ENCODE results near the gene BCL3. TPM values are rescaled to one million over a fixed set of nuclear protein-coding genes. Genes with fewer than 3 reads are reported as not detected.

Gene BCL3
- total and polyA plus RNA-seq, 10 of the 15 experiments (the other 5 are each of a cell fraction or from before 2014, with no cell fraction given) = 0.55 to 22.7 (median 3.6) TPM

- Histone ChIP-seq H4K20me1 (ENCODE audit: control insufficient read depth, insufficient read depth) (no peaks in the 10 kb centered on the region), H3K4me2 (ENCODE audit: control insufficient read depth, insufficient read depth) (no peak overlapping the region), H3K4me1 (ENCODE audit: control insufficient read depth, insufficient read depth, low read length) (peaks cover 31% of the 10 kb centered on the region), H3K4me3 (no peak overlapping the region), H2AFZ (ENCODE audit: control insufficient read depth, low read depth, low read length) (no peak overlapping the region), H3K79me2 (ENCODE audit: control insufficient read depth, insufficient read depth, low read length) (no peaks in the 10 kb centered on the region), H3K27ac (ENCODE audit: control insufficient read depth, insufficient read depth) (no peak overlapping the region), H3K9me3 (replicated peaks; ENCODE audit: control insufficient read depth, insufficient read depth, low read length) (no peaks in the 10 kb centered on the region), H3K27me3 (replicated peaks in 1 of 2; ENCODE audit: control insufficient read depth in 2 of 2, insufficient read depth in 2 of 2, low read length in 1 of 2) (no peaks in the 10 kb centered on the region), H3K36me3 (ENCODE audit: control insufficient read depth in 2 of 2, insufficient read depth in 2 of 2, low read length in 1 of 2) (no peaks in the 10 kb centered on the region), H3K9ac (ENCODE audit: control insufficient read depth, insufficient read depth, low read length) (no peak overlapping the region)
- no TSS peak for BruUV-seq (replicated peaks)
- POLR2A ChIA-PET = interaction anchor here (0.6 to 2.2 kb wide), 2 partner anchors 18 to 31 kb away, joined by 7 to 11 read pairs; no protein-coding TSS in a partner anchor
- RAD21 ChIA-PET (ENCODE audit: unreplicated experiment) = no interaction called here
- no peak for DNase-seq (ENCODE audit: low read depth, low spot score)
- TF ChIP-seq TAF1 (IDR thresholded peaks at IDR 0.05; ENCODE audit: borderline replicate concordance, low read depth, low read length) = no peak
- no peak for TF ChIP-seq E2F4 (IDR thresholded peaks at IDR 0.05; ENCODE audit: low read depth, low read length)
- no peak for TF ChIP-seq IRF4 (IDR thresholded peaks at IDR 0.05; ENCODE audit: low read depth, low read length)
- no peak for TF ChIP-seq PAX8 (IDR thresholded peaks at IDR 0.05)
- TF ChIP-seq BCL3 (IDR thresholded peaks at IDR 0.05; ENCODE audit: borderline replicate concordance, insufficient read depth, low read depth, low read length, poor library complexity, severe bottlenecking) = no peak
- TF ChIP-seq ZBTB4 (CRISPR knock-in tag; IDR thresholded peaks at IDR 0.05) = no peak
- TF ChIP-seq MEF2B (IDR thresholded peaks at IDR 0.05; ENCODE audit: partially characterized antibody, poor library complexity, severe bottlenecking) = no peak
- TF ChIP-seq MLLT1 (IDR thresholded peaks at IDR 0.05) = no peak
- TF ChIP-seq NR2C2 (IDR thresholded peaks at IDR 0.05; ENCODE audit: borderline replicate concordance, control insufficient read depth, insufficient read length, low read depth) = no peak
- TF ChIP-seq BRCA1 (IDR thresholded peaks at IDR 0.05; ENCODE audit: low read depth, low read length) = no peak
- no peak for TF ChIP-seq ATF7 (IDR thresholded peaks at IDR 0.05; ENCODE audit: low read depth)
- TF ChIP-seq NFXL1 (IDR thresholded peaks at IDR 0.05; ENCODE audit: borderline replicate concordance) = no peak
- WGBS (ENCODE audit: insufficient coverage, insufficient replicate concordance, low lambda C conversion rate, missing lambda C conversion rate) = 48% methylated on average over 5 of the region's 5 CpGs
- intact Hi-C loops (cut with micrococcal nuclease; ENCODE audit: unreplicated experiment) = no loop called here
- ATAC-seq = no peak
- in situ Hi-C loops (cut with MboI) = no loop called here
- CTCF ChIA-PET = interaction anchor here (0.6 kb wide), 1 partner anchor 972 kb away, joined by 3 read pairs; no protein-coding TSS in a partner anchor
- no peak for FAIRE-seq
- SMC1A ChIA-PET (ENCODE audit: uncharacterized antibody, unreplicated experiment) = interaction anchor here (2.2 to 4.2 kb wide), 2 partner anchors 10 to 36 kb away, joined by 16 to 43 read pairs; no protein-coding TSS in a partner anchor
Measured at GRCh38 chr19:44735011-44735410, 13.5 kb upstream of the BCL3 start.
